GM23248 (cell line): ENCODE results near the gene ZCCHC10. TPM values are rescaled to one million over a fixed set of nuclear protein-coding genes. Genes with fewer than 3 reads are reported as not detected.
"Not testable (repeated sequence)": the region's sequence is repeated elsewhere in the genome, so short reads cannot be mapped to it uniquely, and the experiment has no call there.

Experiments used
- DNase-seq: peaks from one replicate; pipeline ENCODE4 v3.0.0-alpha.2; 2015
- H2AFZ ChIP-seq: fragments of 200-600 bp; sonication (generic); 2 replicates; pipeline ENCODE4 v1.6.1; 2016; ENCODE audit warnings: antibody characterized with exemption
- H3F3A ChIP-seq: fragments of 200-600 bp; sonication (generic); 2 replicates; pipeline ENCODE4 v1.6.1; 2016; ENCODE audit warnings: mild to moderate bottlenecking, antibody characterized with exemption, mixed run types; ENCODE audit not compliant: insufficient read depth
- H3K27ac ChIP-seq: fragments of 200-600 bp; sonication (generic); 2 replicates; pipeline ENCODE4 v1.5.1; 2016; ENCODE audit warnings: mild to moderate bottlenecking
- H3K27me3 ChIP-seq: fragments of 200-600 bp; sonication (generic); replicated peaks from 2 replicates; pipeline ENCODE4 v1.6.1; 2016; ENCODE audit warnings: mild to moderate bottlenecking; ENCODE audit not compliant: insufficient read depth
- H3K36me3 ChIP-seq: fragments of 200-600 bp; sonication (generic); 2 replicates; pipeline ENCODE4 v1.6.1; 2016; ENCODE audit warnings: low read depth, mild to moderate bottlenecking
- H3K4me1 ChIP-seq: fragments of 200-600 bp; sonication (generic); 2 replicates; pipeline ENCODE4 v1.6.1; 2016; ENCODE audit warnings: mild to moderate bottlenecking; ENCODE audit not compliant: insufficient read depth
- H3K4me2 ChIP-seq: fragments of 200-600 bp; sonication (generic); one replicate; pipeline ENCODE4 v1.6.1; 2016; ENCODE audit warnings: mild to moderate bottlenecking; ENCODE audit not compliant: unreplicated experiment
- H3K4me3 ChIP-seq: fragments of 200-600 bp; sonication (generic); 2 replicates; pipeline ENCODE4 v1.5.1; 2016; ENCODE audit warnings: mild to moderate bottlenecking
- H3K79me2 ChIP-seq: fragments of 200-600 bp; sonication (generic); 2 replicates; pipeline ENCODE4 v1.6.1; 2016; ENCODE audit warnings: mild to moderate bottlenecking; ENCODE audit not compliant: insufficient read depth
- H3K9ac ChIP-seq: fragments of 200-600 bp; sonication (generic); 2 replicates; pipeline ENCODE4 v1.6.1; 2016; ENCODE audit warnings: mild to moderate bottlenecking
- H3K9me2 ChIP-seq: fragments of 200-600 bp; sonication (generic); 2 replicates; pipeline ENCODE4 v1.6.1; 2016; ENCODE audit warnings: mixed run types, mild to moderate bottlenecking, moderate library complexity; ENCODE audit not compliant: insufficient read depth
- H3K9me3 ChIP-seq: fragments of 200-600 bp; sonication (generic); one replicate; pipeline ENCODE4 v1.6.1; 2017; ENCODE audit warnings: low read depth
- H4K20me1 ChIP-seq: fragments of 200-600 bp; sonication (generic); 2 replicates; pipeline ENCODE4 v1.6.0; 2016; ENCODE audit not compliant: insufficient read depth
- EZH2 ChIP-seq: fragments of 200-600 bp; sonication (generic); IDR thresholded peaks from 2 replicates; pipeline ENCODE4 v1.6.1; 2018; ENCODE audit warnings: antibody characterized with exemption, mild to moderate bottlenecking; ENCODE audit not compliant: insufficient read depth, poor library complexity, severe bottlenecking
- EZH2phosphoT487 ChIP-seq: fragments of 200-600 bp; sonication (generic); IDR thresholded peaks from 2 replicates; pipeline ENCODE4 v1.6.1; 2018; ENCODE audit warnings: antibody characterized with exemption, moderate library complexity, mild to moderate bottlenecking, low read depth; ENCODE audit not compliant: insufficient read depth
- WGBS, 2 experiments: methylation state at CpG; one replicate each; pipeline ENCODE4 v1.1.6; 2015 to 2017; ENCODE audit warnings: low lambda C conversion rate in 2 of 2, low coverage in 1 of 2; ENCODE audit errors: missing lambda C conversion rate in 2 of 2; 5-methylcytosine and 5-hydroxymethylcytosine counted together
- in situ Hi-C: fragments of 300-500 bp; cut with MboI; formaldehyde crosslinking; loops from 2 replicates; pipeline ENCODE4 v1.15.0; 2020
- polyA plus RNA-seq: library from polyadenylated mRNA; unstranded; fragments of >200 nt; fragmentation: Nextera tagmentation; extraction: Ambion mirVana; gene quantifications from 2 replicates; pipeline ENCODE4 v1.2.1, GENCODE V29; 2016
- total RNA-seq: library from RNA; depleted of rRNA; stranded (reverse); fragments of >200 nt; shearing (Covaris generic); gene quantifications from 2 replicates; pipeline ENCODE4 v1.2.3, GENCODE V29; 2014

The ZCCHC10 gene
- total and polyA plus RNA-seq, 2 experiments from 2014 or later, result 9.5 to 22.6 TPM

DNA sequence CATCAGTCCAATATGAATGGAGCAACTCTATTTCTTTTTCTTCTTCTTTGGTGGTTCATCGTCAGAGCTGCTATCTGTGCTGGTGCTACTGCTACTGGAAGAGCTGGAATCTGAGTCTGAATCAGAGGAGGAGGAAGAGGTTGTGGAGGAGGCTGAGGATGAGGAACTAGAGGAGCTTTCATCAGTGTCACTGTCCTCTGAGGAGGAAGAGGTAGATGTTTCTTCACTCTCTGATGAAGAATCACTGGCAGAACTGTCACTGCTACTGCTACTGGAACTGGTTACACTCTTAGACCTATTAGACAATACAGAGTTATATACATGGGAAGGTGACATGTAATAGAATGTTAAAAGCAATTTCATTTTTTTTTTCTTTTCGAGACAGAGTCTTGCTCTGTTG, 27.8 kb downstream of the ZCCHC10 start:
- no peak overlapping the region for H3K9ac ChIP-seq
- H3K79me2 ChIP-seq, result 0 out of 2 replicates have a peak, but pooled peaks cover 3% of the 10 kb centered on the region
- H3K9me2 ChIP-seq, result no peaks in the 10 kb centered on the region
- in situ Hi-C loops, result no loop called here
- no peak overlapping the region for H3K27ac ChIP-seq
- H3K4me2 ChIP-seq, result no peak overlapping the region
- H4K20me1 ChIP-seq, result no peaks in the 10 kb centered on the region
- H3K4me3 ChIP-seq, result no peak overlapping the region
- H3K27me3 ChIP-seq, result no peaks in the 10 kb centered on the region
- H2AFZ ChIP-seq, result no peak overlapping the region
- no peaks in the 10 kb centered on the region for H3F3A ChIP-seq
- 91 to 97% methylated on average over 2 of the region's 2 CpGs for WGBS, 2 experiments
- no peak for DNase-seq
- peaks cover 3% of the 10 kb centered on the region; the same call in 1 of the 2 replicates for H3K36me3 ChIP-seq
- H3K4me1 ChIP-seq, result no peaks in the 10 kb centered on the region
- no peaks in the 10 kb centered on the region for H3K9me3 ChIP-seq
- TF ChIP-seq EZH2, result no peak
- no peak for TF ChIP-seq EZH2phosphoT487

DNA sequence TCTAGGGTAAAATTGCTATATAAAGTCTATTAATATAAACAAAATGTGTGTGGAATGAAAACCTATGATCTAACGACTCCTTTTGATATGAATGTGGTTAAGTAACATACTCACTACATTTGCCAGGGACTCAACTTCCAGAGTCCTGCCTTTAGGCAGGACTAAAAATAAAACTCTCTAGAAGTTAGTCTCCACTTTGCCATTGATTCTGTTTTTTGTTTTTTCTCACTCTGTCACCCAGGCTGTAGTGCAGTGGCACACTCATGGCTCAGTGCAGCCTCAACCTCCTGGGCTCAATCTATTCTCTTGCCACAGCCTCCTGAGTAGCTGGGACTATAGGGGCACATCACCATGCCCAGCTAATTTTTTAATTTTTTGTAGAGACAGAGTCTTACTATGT, 30.0 kb downstream of the ZCCHC10 start:
- no peaks in the 10 kb centered on the region for H3K27me3 ChIP-seq

DNA sequence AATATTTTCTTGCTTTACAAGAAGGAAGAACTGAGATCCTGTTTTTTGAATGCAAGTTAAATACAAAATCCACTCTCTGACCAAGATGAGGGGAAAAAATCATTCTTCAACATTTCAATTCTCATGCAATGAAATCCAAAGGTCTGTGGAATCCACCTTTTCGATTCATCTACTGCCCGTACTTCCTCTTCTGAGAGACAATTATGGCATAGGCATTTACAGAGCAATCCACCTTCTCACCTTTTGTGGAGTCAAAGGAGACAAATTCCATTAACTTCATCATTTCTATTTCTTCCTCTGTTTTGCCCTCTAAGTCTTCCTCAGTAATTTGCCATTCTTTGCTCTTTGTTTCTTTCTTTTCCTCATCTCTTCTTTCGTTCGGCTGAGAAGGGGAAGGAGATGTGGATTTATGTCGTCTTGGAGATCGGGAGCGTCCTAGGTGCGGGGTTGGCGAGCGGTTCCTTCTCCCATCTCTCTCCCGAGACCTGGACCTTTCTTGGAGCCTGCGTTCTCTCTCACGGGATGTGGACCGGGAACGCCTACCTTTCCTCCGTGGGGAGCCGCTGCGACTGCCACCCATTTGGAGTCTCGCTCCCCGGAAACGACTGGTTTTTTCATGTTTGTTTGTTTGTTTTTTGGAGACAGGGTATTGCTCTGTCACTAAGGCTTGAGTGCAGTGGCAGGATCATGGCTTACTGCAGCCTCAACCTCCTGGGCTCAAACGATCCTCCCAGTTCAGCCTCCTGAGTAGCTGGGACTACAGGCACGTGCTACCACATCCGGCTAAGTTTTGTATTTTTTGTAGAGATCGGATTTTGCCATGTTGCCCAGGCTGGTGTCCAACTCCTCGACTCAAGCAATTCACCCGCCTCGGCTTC, 38.6 kb downstream of the ZCCHC10 start:
- Histone ChIP-seq H3K4me3 (no peak overlapping the region), H3K9ac (no peak overlapping the region), H3K9me2 (no peaks in the 10 kb centered on the region), H3K27ac (no peak overlapping the region), H3K4me2 (no peak overlapping the region), H3K27me3 (no peaks in the 10 kb centered on the region), H3K36me3 (no peaks in the 10 kb centered on the region), H3F3A (no peaks in the 10 kb centered on the region), H4K20me1 (no peaks in the 10 kb centered on the region), H3K4me1 (no peaks in the 10 kb centered on the region), H2AFZ (no peak overlapping the region), H3K79me2 (no peaks in the 10 kb centered on the region), H3K9me3 (no peaks in the 10 kb centered on the region)
- DNase-seq, result no peak
- 88 to 92% methylated on average over 28 of the region's 28 CpGs for WGBS, 2 experiments
- no peak for TF ChIP-seq EZH2
- no peak for TF ChIP-seq EZH2phosphoT487
- in situ Hi-C loops, result no loop called here

More for the DNA sequence above, 30.0 kb downstream of the ZCCHC10 start:
- no peak for DNase-seq
- Histone ChIP-seq H3K79me2 (no peaks in the 10 kb centered on the region), H3K36me3 (peaks cover 3% of the 10 kb centered on the region; the same call in 1 of the 2 replicates), H3K4me1 (no peaks in the 10 kb centered on the region), H3K9me3 (no peaks in the 10 kb centered on the region), H3K9ac (no peak overlapping the region), H3K4me2 (no peak overlapping the region), H3F3A (no peaks in the 10 kb centered on the region), H3K9me2 (no peaks in the 10 kb centered on the region), H3K27ac (no peak overlapping the region), H2AFZ (no peak overlapping the region), H3K4me3 (no peak overlapping the region), H4K20me1 (no peaks in the 10 kb centered on the region)
- WGBS, 2 experiments, result 71 to 78% methylated on average over 1 of the region's 1 CpG
- in situ Hi-C loops, result no loop called here
- TF ChIP-seq EZH2, result no peak
- no peak for TF ChIP-seq EZH2phosphoT487

DNA sequence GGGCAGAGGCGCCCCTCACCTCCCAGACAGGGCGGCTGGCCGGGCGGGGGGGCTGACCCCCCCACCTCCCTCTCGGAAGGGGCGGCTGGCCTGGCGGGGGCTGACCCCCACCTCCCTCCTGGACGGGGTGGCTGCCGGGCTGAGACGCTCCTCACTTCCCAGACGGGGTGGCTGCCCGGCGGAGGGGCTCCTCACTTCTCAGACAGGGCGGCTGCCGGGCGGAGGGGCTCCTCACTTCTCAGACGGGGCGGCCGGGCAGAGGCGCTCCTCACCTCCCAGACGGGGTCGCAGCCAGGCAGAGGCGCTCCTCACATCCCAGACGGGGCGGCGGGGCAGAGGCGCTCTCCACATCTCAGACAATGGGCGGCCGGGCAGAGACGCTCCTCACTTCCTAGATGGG, 43.4 kb downstream of the ZCCHC10 start:
- H3K4me2 ChIP-seq, in situ Hi-C loops, H4K20me1 ChIP-seq, H3K9me2 ChIP-seq, H3K79me2 ChIP-seq, H2AFZ ChIP-seq, H3K4me3 ChIP-seq, H3K4me1 ChIP-seq, H3K27me3 ChIP-seq, H3K36me3 ChIP-seq, H3K9ac ChIP-seq, H3K9me3 ChIP-seq, DNase-seq, H3K27ac ChIP-seq: not testable (repeated sequence)
- WGBS, 2 experiments, result 91% methylated on average over 30 of the region's 30 CpGs; no CpG with 5 or more reads in 1 of the 2 experiments
- peaks cover 11% of the 10 kb centered on the region for H3F3A ChIP-seq
